Measurements from ENCODE around the gene SH3D19.

Gene SH3D19

GRCh38 chr4:151114338-151114737 lies 211.1 kb downstream of the SH3D19 start:
- TF ChIP-seq CTCF (IDR thresholded peaks at IDR 0.05; ENCODE audit: insufficient read depth, missing control alignments), result no peak
- FAIRE-seq (no peak), DNase-seq (ENCODE audit: insufficient read length, low spot score) (no peak)

- FAIRE-seq (no peak), DNase-seq (ENCODE audit: insufficient read length, low spot score) (no peak)
- TF ChIP-seq CTCF (IDR thresholded peaks at IDR 0.05; ENCODE audit: insufficient read depth, missing control alignments), result no peak
Measured at GRCh38 chr4:151110236-151110635, 215.2 kb downstream of the SH3D19 start.

GRCh38 chr4:151107063-151107462 lies 218.3 kb downstream of the SH3D19 start:
- no peak for TF ChIP-seq CTCF (IDR thresholded peaks at IDR 0.05; ENCODE audit: insufficient read depth, missing control alignments)
- DNase-seq (ENCODE audit: insufficient read length, low spot score) (no peak), FAIRE-seq (no peak)

GRCh38 chr4:151105454-151106032 lies 219.9 kb downstream of the SH3D19 start:
- TF ChIP-seq CTCF (IDR thresholded peaks at IDR 0.05; ENCODE audit: insufficient read depth, missing control alignments), result no peak
- DNase-seq (ENCODE audit: insufficient read length, low spot score) (no peak), FAIRE-seq (no peak)

- FAIRE-seq, result no peak
- no peak for TF ChIP-seq CTCF (IDR thresholded peaks at IDR 0.05; ENCODE audit: insufficient read depth, missing control alignments)
- no peak for DNase-seq (ENCODE audit: insufficient read length, low spot score)
Measured at GRCh38 chr4:151104621-151105020, 220.8 kb downstream of the SH3D19 start.

DNA sequence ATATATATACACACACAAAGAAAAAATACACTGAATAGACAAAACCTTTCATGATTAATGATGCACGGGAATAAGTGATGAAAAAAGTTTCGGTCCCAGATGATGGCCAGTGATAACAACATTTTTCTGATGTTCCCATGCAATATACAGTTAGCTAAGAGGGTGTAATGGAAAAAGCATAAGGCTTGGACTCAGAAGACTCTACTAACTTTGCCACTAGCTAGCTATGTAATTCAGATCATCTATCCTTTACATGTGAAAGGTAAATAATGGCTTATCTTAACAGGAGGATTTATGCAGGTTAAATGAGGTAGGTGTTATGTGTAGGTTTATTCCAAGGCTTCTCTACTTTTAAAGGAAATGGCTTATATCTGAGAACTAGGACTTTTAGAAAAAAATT lies 221.6 kb downstream of the SH3D19 start:
- DNase-seq (ENCODE audit: insufficient read length, low spot score) (no peak), FAIRE-seq (no peak)
- TF ChIP-seq CTCF (IDR thresholded peaks at IDR 0.05; ENCODE audit: insufficient read depth, missing control alignments), result no peak

GRCh38 chr4:151100531-151100930 lies 224.9 kb downstream of the SH3D19 start:
- FAIRE-seq (no peak), DNase-seq (ENCODE audit: insufficient read length, low spot score) (no peak)
- no peak for TF ChIP-seq CTCF (IDR thresholded peaks at IDR 0.05; ENCODE audit: insufficient read depth, missing control alignments)

Data from D721Med (cell line).